Stimulated activated CD8-positive, alpha-beta memory T cell treated with anti-CD3 and anti-CD28 coated beads, Interleukin-4, amount 100 ng/mL, for 1 hour (primary cell): ENCODE results near the gene KPTN.
A peak's percentile ranks its signal among the peaks of the same experiment; 100 is the strongest.
"Not testable (repeated sequence)": the region's sequence is repeated elsewhere in the genome, so short reads cannot be mapped to it uniquely, and the experiment has no call there.

Experiments used
- DNase-seq, 2 donors: peaks; one replicate each; pipeline ENCODE4 v3.0.0-alpha.2; 2020; ENCODE audit warnings: low read depth in 2 of 2, low spot score in 1 of 2

KPTN gene

GRCh38 chr19:47492137-47492533 is 8.1 kb upstream of the KPTN start:
- DNase-seq = no peak

GRCh38 chr19:47491358-47492136 is 7.5 kb upstream of the KPTN start:
- no peak for DNase-seq

DNA sequence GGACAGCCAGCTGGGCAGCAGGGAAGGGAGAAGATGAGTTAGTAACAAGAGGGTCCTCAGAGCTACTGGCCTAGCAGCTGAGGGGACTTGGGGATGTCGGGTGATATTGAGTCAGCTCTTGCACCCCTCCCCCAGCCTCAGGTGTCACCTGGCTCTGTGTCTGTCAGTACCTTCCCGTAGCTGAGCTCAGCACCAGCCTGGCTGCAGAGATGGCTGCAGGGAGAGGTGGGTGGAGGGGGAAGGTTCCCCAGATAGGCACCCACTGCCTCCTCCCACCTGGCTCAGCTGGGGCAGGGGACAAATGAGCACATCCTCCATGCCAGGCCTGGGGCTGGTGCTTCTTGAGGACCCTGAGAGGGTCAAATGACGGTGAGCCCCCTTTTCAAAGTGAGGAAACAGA is 6.8 kb upstream of the KPTN start:
- no peak for DNase-seq

GRCh38 chr19:47490031-47490430 is 6.0 kb upstream of the KPTN start:
- DNase-seq = no peak

DNA sequence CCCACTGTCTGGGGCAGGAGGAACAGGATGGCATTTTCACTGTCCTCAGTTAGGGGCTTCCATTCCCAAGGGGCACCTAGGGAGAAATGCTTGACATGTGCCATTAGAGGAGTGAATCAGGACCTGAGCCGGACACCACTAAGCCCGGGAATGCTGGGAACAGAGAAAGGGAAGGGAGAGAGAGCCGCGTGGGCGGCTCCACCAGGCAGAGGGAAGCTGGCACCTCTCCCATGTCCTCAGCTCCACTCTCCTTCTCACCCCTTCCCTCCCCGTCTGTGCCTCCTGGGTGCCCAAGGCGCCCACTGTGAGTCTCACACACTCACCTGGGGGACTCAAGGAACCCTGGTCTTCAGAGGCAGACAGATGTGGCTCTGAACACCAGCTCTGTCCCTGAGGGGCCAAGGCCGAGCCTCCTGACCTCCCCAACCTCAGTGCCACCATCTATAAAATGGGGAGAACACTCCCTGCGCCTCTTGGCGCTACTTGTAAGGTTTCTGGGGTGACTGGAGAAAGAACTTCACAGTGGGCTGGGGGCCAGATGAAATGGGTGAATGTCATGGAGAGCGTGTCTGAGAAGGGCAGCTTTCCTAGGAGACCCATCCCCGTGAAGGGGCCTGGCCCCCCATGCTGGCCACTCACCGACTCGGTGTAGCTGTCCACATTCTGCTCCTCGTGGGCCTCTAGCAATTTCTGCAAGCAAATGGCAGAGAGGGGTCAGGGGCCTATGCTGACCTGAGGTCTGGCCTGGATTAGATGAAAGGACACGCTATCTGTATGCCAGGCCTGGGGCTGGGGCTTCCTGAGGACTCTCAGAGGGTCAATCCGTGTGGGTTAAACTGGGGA is 5.3 kb upstream of the KPTN start:
- DNase-seq = no peak

DNA sequence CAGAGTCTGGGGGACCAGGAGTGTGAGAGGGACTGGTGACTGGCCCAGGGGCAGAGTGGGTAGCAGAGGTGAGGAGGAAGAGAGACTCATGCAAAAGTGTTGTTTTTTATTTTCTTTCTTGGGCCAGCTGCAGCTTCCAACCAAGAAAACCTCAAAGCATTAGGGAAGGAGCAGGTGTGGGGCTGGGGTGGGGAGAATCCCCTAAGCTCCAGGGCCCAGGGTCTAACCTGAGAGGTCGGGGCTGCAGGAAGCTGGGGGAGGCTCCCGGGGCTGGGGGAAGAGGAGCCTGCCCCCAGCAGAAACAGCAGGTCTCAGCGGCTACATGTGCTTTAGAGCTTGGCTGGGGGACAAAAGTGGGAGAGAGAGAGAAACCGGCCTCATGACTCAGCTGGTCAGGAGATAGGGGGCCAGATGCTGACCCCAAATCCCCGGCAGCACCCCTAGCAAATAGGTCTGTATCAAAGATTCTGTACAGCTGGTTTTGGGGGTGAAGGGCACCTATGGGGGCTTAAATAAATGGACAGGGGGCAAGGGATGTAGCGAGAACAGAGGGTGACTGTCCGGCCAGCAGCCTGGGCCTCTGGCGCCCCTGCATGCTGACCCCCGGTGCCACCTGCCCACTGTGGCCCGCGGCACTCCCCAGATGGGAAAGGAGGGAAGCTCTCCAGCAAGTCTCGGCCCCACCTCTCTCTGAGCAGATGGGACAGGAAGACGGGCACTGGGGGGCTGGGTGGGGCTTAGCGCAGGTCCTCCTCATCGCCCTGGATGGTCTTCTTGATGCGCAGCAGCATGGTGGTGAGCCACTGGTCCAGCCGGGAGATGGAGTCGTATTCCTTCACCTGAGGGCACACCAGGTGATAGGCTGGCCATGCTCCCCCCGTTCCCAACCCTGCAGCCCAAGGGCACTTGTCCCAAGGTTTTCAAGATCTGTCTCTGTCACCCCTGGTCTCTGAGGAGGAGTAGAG is 3.8 kb upstream of the KPTN start:
- DNase-seq = no peak

- DNase-seq = no peak
Measured at GRCh38 chr19:47486900-47487299, 2.9 kb upstream of the KPTN start.

DNA sequence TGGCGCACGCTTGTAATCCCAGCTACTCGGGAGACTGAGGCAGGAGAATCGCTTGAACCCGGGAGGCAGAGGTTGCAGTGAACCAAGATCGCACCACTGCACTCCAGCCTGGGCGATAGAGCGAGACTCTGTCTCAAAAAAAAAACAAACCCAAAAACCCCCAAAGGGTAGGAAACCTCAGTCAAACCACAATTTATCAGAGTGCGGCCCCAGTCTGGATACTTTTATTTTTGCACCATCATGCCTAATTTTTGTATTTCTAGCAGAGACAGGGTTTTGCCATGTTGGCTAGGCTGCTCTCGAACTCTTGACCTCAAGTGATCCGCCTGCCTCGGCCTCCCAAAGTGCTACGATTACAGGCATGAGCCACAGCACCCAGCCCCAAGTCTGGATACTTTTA is 2.2 kb upstream of the KPTN start:
- not testable (repeated sequence) for DNase-seq

DNA sequence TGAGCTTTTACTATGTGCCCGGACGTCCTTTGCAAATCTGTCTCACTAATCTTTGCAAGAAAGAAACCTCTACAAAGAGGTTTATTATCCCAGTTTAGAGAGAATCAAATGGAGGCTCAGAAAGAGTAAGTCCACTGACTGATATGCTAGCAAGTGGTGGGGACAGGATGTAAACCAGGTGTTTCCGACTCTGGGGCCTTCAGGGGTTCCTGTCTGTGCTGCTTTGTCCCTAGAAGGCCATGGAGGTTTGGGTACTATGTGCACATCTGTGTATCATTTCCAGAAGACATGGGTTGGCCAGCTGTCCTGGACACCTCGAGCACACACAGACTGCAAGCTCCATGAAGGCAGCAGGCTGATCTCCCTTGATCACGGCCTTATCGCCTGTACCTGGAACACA is 1.2 kb upstream of the KPTN start:
- no peak for DNase-seq

DNA sequence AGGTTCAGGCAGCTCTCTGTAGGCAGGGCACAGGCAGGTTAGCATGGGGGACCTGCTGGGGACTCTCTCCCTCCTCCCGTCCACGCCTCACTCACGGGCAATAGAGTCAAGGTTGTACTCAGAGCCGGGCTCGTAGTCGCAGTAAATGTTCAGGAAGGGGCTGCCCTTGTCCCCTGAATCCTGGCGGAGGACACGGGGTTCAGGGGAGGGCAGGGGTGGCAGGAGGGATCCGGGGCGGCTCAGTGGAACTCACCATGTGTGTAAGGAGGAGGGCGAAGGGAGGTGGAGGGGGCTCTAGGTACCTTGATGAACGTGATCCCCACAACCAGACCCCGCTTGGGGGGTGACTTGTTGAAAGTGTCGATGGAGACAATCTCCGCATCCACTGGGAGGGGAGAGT is 819 bp downstream of the KPTN start:
- no peak for DNase-seq

- no peak for DNase-seq
Measured at GRCh38 chr19:47481460-47482052, 2.5 kb downstream of the KPTN start.

DNA sequence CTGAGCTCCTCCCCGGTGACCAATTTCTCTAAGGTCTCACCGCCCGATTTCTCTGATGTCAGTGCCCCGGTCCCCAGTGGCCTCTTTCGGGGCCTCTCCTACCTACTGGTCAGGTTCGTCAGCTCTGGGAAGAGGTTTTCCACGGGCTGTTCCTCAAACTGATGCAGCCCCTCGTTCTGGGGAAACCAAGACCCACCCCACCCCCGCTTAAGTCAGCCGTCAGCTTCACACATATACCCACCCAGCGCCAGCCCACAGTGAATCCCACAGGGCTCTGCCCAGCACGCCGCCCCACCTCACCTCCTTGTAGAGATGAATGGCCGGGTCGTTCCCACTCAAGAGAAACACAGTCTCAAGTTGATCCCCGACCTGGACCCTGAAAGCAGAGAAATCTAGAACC is 3.4 kb downstream of the KPTN start:
- DNase-seq = no peak

- no peak for DNase-seq
Measured at GRCh38 chr19:47479701-47480503, 4.1 kb downstream of the KPTN start.

GRCh38 chr19:47476438-47476972 is 7.5 kb downstream of the KPTN start:
- DNase-seq = no peak

DNA sequence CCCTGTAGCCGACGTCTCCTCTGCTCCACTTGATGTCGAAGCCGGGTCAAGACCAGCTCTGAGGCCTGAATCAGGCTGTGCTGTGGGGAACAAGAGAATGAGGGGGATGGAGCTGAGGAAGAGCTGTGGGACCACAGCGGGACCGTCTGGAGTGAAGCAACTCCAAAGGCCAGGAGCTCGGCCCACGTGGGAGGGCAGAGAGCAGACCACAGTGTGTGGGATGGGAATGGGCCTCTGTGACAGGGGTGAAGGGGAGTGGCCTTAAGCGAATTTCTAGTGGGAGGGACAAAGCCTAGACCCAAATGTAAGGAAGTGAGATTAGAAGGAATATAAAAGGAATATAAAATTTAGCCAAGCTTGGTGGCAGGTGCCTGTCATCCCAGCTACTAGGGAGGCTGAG is 8.6 kb downstream of the KPTN start:
- DNase-seq = no peak

DNA sequence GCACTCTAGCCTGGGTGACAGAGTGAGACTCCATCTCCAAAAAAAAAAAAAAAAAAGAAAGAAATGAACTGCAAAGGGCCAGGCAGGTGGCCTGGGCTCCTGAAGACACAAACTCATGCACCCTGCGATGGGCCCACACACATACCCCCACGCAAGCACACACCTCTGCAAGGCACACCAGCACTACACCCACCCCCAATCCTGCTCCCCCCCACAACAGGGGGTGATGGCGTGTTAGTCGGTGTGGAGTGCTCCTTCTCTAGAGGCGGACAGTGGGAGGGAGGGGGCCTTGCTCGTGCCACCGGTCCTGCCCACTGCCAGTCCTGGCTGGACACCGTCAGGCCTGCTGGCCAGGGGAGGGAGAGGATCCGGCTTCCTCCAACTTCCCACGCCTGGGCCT is 10.7 kb downstream of the KPTN start:
- no peak for DNase-seq

GRCh38 chr19:47471733-47472457 is 12.1 kb downstream of the KPTN start, which contains the start of gene SLC8A2:
Gene SLC8A2 (minus strand): TSS chr19:47471893. CDS start chr19:47466403, 5,490 bp downstream.
- peak in 1 of 2 donors; percentile 31 for DNase-seq

DNA sequence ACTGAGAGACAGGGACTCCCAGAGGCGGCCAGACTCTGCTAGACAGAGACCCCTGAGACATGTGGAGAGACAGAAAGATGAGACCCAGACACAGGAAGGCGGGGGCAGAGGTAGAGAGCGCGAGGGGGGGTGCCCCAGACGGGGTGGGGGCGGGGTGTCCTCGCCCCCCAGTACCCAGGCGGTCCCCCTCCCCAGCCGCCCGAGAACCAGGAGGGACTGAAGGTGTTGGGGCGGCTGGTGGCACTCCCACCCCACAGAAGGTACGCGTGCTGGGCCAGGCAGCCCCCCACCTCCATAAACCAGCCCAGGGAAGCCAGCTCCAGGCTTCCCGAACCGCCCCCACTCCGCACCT is 12.7 kb downstream of the KPTN start:
- no peak for DNase-seq
